Mucosa of gallbladder (tissue), 1 donor: ENCODE data around the gene GP1BB. TPM values are rescaled to one million over a fixed set of nuclear protein-coding genes. Genes with fewer than 3 reads are reported as not detected.

ENCODE experiments used
- DNase-seq: peaks from one replicate; pipeline ENCODE4 v3.0.0-alpha.2; 2020; ENCODE audit warnings: low spot score
- total RNA-seq: library from RNA; stranded (reverse); gene quantifications from one replicate; pipeline ENCODE4 v1.2.1, GENCODE V29; 2021
- donor health status: DM: no; HTN: no; CAD: no.

Gene GP1BB
- total RNA-seq, 1 donor from 2014 or later: 5.4 TPM

DNA sequence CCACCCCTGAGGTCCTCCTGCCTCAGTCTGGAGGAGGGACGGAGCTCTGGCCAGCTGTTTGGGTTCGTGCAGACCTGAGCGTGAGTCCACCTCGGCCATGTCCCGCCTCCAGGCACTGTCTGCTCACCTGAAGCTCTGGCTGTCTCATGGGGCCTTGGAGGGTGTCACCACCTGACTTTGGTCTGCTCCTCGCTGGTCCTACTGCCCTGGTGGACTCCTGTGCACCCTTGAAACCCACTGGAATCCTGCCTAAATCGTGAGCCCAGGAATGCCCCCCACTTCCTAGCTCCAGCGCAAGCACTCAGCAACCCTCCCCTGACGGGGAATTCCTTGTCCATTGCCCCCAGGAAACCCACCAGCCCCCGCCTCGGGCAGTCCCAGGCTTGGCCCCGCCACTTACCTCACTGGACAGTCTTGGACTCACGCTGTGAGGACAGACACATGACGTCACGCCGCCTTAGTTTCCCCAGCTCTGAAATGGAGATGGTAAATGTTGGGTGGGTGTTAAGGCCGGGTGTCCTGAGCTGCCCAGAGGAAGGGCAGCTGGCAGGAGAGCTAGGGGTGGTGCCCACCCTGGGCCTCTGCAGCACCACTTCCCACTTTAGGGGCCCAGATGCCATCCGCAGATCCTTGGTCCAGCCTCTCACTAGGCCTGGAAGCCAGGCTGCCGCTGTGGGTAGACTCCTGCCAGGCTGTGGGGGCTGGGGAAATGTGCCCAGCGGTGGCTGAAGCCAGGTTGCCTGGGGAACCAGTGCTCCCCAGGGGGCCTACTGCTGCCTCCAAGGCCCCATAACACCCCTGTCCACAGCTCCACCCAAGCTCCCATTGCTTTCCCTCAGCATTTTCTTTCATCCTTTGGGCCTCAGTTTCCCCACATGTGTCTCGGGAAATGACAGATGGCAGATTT, 19.1 kb downstream of the GP1BB start:
- no peak for DNase-seq

DNA sequence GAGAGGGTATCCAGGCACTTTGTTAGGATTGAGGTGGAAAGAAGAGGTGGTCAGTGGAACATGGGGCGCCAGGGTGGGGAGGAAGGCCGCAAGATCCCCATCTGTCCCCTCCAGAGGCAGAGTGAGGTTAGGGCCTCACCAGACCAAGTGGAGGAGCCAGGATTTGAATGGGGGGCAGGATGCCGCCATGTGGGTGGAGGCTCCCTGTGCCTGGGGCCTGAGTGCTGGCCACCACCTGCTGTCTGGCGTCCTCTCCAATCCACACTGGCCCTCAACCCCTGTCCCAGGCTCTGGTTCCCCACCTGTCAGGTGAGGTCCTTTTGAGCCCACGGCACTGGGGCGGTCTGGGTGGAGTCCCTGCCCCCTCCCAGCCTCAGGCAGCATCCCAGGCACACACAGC, 19.7 kb downstream of the GP1BB start:
- DNase-seq: no peak

DNA sequence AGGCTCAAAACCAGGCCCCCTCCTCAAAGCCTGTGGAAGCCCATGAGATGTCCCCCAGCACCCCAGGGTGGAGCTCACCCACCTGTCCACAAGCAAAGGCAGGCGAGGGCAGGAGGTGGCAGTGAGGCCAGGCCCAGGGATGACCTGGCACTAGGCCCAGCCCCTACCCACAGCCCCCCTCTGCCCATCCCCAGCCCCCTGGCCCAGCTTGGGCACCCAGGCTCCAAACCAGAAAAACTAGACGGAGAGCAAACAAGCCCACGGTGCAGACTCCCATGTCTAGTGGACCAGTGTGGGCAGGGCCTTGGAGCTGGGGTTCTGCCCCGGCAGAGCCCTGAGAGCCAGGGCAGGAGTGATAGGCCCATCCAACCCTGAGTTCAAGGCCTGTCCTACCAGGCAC, 20.3 kb downstream of the GP1BB start:
- no peak for DNase-seq

DNA sequence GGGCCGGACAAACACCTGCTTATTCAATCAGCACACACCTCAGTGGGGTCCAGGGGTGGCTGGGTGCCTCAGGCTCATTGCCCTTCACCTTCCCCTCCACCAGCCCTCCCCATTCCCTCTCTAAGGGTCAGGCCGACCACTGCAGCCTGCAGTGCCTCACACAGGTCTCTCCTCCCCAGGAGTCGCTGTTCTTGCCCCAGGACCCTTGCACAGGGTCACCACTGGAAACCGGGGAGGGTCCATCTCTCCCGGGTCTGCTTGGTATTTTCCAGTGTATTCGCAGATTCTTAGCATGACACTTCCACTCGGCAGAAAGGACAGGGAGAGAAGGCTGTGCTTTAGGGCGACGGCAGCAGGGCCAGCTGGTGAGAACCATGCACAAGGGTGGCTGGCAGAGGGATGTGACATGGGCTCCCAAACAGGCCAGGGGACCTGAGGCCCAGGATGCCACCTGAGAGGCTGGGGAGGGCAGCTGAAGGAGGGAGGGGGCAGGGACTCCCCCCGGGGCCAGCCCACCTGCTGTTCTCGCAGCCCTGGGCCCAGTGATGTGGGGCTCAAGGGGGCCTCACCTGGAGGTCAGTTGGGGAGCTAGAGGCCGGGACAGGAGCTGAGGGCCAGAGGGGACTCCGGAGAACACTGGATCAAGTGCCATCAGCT, 21.1 kb downstream of the GP1BB start:
- no peak for DNase-seq

DNA sequence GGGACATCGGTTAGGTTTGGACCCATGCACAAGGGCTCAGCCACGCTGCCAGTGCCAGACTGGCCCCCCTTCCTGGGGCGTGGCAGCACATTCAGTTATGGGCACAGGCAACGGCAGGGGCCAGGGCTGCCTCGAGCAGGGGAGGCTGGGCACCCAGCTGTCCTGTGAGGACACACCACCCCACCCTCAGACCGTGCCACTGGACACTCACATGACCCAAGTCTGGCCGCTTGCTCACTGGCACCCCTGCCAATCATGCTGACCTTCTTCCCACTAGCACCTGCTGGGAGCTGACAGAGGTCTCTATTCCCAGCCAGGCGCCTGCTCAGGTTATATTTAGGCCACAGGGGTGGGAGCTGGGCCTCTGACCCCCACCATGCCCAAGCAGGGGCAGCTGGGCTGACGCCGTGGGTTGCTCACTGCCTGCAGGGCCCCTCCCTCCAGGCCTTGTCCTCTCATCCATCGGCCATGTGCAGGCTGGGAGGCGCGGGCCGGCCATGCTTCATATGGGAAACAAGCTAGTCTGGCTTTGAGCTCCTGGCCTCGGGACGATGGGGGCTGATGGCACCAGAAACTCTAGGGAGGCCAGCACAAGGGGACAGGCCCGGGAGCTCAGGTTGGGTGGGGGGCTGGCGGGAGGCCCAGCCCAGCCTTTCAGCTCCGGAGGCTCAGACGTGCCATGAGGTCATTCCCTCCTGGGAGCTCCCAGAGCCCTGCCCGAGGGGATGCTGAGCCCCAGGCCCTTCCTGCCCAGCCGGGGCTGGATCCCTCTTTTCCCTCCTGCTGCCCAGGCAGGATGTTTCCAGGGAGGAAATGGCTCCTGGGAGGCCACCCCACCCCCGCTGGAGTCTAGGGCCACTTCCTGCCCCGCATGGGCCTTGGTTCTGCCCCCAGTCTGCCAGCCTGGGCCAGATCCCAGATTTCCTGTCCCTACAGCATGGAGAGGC, 22.1 kb downstream of the GP1BB start:
- DNase-seq: no peak

DNA sequence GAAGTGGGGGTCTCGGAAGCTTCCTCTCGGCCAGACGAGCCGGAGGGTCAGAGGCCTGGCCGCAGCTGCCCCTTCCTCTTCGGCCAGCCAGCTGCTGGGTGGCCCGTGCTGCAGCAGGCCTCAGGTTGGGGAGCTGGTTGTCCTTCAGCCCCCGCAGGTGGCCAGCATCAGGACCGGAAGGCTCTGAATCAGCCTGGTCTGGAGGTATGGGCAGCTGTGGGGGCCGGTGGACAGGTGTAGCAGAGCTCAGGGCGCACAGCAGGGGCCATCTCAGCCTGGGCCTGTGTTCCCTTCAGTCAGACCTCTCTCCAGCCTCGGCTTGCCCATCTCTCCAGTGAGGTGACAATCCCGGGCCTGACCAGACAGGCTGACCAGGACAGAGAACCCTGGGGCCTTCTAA, 23.4 kb downstream of the GP1BB start:
- DNase-seq: no peak

DNA sequence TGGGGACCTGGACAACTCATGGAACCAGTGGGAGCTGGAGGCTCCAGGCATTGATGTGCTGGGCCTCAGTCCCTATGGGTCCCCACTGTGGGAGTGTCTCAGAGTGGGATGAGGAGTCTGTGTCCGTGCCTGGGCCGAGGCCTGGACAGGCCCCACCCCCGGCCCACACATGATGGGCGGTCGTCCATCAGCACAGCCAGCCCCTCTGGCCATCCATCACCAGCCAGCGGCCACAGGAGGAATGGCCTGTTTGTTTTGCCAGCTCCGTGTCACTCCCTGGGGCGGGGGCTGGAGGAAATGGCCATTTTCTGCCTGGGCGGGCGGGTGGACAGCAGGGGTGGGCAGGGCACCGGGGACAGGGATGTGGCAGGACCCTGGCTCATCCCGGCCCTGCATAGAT, 24.2 kb downstream of the GP1BB start:
- DNase-seq: no peak

DNA sequence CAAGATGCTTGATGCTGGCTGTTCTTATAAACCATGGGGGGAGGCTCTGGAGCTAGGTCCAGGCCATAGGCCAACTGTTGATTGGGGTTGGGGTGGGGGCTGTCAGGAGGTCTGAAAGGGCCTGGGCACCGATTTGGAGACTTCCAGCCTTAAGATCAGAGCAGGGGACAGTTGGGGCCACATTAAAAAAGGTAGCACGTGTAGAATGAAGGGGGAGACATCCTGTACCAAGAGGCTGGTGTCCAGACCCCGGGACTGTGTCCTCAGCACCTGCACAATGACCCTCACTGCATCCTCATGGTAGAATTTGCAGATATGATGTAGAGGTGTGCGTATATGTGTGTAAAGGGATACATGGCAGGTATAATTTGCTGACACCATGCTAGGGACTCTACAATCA, 24.8 kb downstream of the GP1BB start:
- DNase-seq: no peak

DNA sequence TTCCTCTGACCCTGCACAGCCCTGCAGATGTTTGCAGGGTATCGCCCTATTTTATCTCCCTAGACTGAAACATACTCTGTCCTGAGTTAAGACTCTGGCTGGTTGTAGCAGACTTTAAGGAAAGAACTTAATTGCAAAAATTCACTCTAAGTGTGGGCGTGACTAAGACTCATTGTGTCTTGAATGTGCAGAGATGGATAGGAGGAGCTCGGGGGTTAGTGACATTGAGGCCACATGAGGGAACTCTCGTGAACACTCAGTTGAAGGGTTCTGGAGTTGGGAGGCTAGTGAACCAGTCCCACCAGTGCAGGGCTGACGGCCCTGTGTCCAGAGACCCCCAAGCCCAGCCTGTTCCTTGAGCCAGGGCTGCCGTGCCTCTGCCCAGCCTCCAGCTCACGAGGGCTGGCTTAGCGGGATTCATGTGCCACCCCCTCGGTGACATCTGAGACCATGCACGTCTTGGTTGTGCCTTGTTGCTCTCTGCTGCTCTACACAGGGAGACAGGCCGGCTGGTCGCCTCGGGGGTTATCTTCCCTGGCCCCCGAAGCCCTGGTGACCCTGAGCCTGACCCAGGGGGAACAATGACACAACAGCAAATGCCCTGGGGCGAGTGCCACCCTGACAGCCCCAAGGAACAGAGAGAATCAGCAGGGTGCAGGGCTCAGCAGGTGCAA, 25.8 kb downstream of the GP1BB start:
- no peak for DNase-seq

DNA sequence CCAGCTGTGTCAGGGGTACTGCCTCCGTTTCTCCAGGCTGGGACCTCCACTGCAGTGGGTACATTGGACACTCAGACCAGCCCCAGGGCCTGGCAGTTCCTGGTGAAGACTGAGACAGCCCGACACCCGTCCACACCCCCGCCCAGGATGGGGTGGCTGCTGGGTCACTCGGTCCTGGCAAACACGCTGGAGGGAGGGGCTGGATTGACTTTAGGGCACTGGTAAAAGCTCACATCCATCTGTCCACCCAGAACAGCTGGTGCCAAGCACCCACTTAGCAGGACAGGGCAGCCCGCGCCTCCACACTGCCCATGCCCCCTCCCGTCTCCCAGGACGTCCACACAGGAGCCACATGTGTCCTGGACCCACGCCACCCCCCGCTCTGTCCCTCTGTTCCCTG, 26.5 kb downstream of the GP1BB start:
- DNase-seq: no peak

DNA sequence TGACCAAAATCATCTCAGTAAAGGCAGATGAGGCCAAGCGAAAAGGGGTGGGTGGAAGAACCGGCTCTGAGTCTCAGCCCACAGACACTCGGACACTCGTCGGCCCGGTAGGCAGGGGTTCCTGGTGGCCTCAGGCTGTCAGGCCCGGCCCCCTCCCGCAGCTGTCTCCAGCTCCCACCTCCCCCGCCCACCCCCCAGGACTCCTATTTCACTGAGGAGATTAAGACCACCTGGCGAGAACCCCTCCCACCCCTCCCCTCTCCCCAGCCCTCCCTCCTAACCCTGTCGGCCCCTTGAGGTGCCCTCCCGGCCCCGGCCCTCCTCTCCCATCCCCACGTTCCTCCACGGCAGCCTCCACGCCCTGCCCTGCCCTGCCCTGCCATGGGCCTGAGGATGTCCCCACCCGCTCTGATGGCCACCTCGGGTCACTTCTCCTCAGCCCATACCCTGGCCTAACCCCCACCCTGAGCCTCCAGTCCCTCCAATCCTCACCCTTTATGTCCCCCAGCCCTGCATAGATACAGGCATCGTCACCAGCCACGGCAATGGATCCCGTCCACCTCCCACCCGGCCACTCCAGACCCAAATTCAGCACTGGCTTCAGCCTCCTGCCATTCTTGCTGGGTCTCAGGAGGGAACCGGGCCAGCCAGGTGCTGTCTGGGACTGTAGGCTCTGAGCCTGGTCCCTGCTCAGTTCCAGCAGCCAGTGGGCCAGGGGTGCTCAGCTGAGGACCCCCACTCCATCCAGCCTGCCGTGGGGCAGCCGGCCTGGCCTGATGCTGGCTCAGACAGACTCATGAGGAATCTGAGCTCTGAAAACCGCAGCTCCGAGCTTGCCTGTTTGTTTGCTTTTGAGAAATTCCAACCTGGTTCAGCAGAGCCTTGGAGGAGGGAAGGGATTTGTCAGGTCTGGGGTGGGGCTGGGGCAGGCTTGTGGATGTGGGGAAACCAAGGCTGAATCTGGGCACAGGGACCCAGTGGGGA, 27.5 kb downstream of the GP1BB start:
- DNase-seq: no peak

DNA sequence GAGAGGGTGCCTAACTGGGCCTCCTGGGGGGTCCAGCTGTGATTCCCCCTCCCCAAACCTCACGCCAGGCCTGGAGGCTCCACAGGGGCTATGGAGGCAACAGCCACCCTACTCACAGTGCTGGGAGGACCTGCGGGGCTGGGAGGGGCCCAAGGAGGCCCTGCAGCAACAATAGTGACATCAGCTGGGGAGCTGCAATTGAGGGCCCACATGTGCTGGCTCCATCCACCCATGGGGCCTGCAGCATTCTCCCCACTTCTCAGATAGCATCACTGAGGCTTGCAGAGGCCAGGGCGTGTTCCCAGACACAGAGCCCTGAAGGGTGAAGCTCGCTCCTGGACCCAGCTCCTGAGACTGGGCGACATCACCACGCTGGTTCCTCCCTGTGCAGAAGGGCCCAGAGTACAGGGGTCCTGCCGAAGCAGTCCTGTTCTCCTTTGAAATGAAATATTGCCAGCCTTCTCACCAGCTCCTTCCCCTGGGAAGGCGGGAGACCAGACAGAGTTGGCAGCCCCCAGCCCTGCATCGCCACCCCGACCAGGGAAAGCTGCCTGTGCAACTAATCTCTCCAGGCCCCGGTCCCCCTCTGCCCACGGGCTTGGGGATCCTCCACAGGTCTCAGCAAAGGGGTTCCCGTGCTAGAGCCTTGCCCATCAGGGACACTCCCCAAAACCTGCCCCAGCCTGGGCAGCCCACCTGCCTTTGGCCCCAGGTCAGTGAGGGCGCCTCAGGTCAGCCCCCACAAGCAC, 28.3 kb downstream of the GP1BB start:
- DNase-seq: no peak

DNA sequence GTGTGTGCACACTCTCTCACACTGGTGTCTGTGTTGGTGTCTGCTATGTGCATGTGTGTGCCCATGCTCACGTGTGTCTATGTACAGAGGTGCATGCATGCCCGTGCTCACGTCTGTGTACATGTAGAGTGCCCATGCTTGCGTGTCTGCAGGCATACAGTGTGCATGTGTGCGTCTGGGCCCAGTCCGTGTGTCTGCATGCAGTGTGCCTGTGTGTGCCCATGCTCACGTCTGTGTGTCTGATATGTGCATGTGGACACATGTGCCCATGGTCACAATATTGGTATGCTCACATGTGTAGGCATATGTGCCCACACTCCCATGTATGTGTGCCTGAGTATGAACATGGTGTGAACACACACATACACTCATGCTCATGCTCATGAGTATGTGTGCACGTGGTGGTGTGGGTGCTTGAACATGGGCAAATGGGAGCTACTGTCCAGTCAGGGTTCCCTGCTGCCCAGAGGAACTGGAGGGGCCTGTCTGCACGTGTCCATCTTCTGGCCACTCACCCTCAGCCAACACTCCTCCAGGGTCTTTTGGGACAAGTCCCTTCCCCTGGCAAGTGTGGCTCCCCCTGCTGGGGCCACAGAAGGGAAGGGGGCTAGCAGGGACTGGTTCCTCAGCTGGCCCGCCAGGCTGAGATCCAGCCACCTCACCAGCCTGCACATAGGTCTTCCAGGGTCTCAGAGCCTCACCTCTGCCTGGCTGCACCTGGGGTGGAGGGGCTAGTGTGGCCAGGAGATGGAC, 29.9 kb downstream of the GP1BB start:
- DNase-seq: no peak

DNA sequence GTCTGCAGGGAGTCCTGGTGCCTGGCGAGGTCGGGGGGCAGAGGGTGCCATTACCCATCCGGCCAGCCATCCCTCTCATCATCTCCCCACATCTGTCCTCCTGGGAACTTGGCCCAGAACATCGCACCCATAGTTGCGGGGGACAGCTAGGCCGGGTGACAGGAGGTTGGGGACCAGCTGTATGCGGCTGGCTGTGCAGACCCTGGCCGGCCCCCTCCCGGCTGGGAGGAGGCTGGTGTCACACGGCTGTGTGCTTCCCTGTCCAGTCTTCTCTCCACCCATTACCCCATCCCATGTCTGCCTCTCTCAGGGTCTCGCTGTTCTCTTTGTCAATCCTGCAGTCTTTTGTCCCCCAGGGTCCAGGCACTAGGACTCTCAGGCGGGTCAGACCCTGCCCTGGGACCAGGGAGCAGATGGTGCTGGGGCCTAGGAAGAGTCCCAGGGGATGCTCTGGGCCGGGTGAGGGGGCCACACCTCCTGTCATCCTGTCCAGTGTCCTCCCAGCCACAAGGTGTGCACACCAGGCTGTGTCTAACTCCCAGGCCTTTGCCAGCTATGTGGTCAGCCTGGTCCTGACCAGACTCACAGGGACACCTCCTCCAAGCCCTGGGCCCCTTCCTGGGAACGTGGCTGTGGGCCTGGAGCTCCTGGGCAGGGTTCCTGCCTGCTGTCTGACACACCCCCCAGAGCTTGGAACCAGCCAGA, 30.8 kb downstream of the GP1BB start:
- DNase-seq: no peak

DNA sequence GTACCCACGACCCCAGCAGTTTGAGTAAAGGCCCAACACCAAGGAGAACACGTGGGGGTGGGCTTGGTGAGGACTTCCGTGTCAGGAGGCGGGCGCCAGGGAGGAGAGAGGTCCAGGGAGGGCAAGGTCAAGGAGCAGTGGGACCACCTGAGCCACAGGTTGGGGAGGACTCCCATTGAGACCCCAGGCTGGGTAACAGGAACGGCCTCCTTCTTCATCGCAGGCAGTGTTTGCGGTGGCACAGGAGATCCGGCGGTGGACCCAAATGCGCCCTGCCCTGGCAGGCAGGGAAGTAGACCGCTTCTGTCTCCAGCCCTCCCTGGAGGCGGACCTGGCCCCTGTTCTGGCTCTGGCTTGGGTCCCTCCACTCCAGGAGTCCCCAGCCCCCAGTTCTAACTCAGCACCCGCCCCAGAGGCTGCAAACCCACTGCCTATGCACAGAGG, 31.4 kb downstream of the GP1BB start:
- DNase-seq: no peak

DNA sequence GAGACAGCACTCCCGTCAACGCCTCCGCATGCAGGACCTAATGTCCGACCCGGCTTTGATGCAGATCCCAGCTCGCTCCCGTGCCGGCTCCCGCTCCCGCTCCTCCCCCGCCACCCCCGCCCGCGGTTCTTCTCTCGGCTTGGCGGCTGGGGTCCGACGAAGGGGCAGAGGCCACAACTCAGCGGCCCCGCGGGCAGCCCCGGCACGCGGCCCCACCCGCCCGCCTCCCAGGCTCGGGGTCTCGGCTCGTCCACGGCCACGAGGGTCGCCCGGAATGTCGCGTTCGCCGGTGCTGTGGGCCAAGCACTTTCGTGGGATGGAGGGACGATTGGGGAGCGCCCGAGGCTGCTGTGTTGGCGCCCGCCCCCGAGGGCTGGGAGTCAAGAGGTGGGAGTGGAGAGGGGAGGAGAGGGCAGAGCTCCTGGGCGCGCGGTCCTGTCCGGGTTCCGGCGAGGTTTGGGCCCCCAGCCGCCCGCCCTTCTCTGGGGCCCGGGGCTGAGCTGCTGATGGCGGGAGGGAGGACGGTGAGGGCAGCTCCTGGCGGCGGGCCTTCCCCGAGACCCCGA, 31.9 kb downstream of the GP1BB start:
- DNase-seq: no peak

DNA sequence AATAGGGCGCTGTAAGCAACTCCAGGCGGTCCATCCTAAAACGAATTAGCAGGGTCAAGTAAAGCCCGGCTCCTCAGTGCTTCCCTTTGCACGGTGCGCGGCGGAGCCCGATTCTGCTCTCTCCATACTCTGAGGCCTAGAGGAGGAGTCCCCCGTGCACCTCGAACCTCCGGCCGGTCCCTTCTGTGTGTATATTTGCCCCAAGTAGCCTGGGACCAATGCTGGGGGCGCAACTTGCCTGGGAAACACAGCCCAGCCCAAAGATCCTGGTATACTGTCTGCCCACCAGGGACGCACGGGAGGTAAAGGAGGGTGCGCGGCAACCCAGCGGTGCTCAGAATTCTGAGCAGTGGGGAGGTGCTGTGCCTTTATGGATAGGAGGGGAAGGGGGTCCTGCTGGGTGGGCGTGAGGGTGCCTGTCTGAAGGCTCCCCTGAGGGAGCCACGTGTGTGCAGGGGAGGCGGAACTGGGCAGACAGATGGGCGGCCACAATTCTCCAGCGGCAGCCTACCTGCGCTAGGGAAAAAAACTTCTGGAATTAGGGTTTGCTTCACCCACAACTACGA, 32.5 kb downstream of the GP1BB start:
- DNase-seq: no peak
